CD4-positive, alpha-beta T cell treated with Interleukin-1 beta for 1 hour (primary cell): ENCODE data around the gene KCNJ6.
"Not testable (repeated sequence)": the region's sequence is repeated elsewhere in the genome, so short reads cannot be mapped to it uniquely, and the experiment has no call there.

Experiments used
- DNase-seq, 2 donors: peaks; one replicate each; pipeline ENCODE4 v3.0.0-alpha.2; 2020 to 2022

Gene KCNJ6

DNA sequence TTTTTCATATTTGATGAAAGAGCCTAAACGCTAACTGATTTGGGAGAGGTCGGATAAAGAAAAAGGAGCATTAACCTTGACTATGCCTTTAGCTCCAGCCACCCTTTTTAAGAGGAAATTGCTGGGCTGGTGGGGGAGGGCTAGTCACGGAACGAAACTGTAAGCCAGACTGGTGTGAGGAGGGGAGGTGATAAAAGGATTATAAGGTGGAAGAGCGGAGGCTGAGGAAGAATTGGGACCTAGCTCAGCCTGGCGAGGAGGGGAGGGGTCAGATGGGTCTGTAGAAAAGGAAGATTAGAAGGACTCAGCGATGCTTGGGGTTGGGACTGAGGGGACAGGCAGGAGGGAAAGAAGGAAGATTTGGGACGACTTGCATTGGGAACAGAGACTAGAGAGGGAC, 325.4 kb downstream of the KCNJ6 start:
- not testable (repeated sequence) for DNase-seq

DNA sequence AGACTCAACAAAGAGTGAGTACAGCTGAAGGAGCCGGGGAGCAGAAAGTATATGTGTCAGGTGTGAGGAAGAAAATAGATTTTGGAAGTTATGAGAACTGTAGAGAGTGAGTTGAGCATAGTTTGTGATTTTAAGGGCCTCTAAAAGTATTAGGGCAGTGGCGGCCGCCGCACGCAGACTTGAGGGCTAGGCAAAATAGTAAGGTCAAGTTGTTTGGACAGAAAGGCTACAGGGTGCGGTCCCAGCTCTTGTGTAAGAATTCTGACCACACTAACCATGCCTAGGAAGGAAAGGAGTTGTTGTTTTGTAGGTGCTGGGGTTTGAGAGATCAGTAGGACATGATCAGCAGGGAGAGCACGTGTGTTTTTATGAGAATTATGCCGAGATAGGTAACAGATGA, 327.6 kb downstream of the KCNJ6 start:
- not testable (repeated sequence) for DNase-seq

DNA sequence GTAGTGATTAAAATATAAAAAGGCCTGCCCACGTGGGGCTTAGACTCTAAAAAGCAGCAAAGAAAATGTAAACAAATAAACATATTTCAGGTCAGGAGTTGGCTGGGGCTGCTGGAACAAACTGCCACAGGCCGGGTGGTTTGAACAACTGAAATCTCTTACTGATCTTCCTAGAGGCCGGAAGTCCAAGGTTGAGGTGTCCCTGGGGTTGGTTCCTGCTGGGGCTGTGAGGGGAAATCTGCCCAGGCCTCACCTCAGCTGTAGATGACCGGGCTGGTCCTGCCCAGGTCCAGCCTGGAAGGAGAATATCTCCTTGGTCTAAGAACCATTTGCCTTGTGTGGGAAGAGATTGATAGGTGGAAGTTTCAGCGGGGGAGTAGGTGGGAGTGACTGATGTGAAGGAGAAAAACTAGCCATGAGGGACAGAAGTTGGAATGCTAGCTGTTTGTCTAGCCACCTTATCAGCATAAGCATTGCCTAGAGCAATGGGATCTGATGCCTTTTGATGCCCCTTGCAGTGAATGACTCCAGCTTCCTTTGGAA, 328.6 kb downstream of the KCNJ6 start:
- no peak for DNase-seq

DNA sequence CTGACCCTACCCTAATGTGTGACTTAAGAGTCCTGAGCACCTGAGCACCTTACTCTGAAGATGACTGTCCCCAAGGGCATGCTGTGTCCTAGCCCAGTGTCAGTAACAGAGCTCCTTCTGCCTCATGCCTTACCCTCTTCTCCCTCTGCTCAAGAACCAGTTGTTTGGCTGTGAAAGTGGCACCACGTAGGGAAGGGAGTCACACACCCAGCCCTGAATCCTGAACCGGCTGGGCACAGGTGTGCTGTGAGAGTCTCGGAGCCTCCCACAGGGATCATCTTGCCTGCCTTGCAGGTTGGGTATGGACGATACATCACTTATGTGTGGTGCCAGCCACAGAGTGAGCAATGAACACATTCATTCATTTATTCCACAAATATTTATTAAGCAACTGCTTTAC, 329.1 kb downstream of the KCNJ6 start:
- no peak for DNase-seq

DNA sequence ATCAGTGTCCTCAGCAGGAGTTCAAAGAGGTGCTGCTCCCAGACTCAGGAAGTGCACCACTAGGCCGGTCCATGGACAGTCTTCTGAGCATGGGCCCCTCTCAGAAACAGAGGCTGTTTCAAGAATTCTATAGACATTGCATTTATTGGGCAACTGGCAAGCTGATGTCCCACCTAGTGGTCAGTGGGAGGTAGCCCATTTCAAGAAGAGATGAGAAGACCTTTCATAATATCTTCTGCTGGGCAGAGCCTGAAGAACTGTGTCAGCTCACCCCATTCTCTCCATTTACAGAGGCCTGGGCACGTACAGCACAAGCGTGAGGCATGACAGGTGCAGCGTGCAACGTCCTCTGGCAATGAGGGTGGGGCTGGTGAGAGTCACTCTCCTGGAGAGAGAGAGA, 333.7 kb downstream of the KCNJ6 start:
- DNase-seq: peak in 1 of 2 donors; percentile 10

DNA sequence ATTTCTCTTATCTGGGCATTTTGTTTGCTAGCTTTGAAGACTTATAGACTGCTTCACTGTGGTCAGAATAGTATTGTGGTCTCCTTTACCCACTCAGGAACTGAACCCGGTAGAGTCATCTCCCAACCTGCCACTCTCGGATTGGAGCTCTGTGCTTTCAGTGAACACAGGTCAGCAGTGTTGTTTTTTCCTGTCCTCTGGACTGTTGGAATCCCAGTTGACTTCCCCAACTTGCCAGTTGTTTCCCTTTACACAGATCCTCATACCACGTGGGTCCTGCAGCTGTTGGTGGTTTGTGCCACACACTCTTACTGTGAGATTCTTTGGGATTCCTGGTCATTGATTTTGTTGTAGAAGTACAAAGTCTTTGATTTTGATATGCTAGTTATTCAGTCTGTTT, 335.6 kb downstream of the KCNJ6 start:
- DNase-seq: no peak

DNA sequence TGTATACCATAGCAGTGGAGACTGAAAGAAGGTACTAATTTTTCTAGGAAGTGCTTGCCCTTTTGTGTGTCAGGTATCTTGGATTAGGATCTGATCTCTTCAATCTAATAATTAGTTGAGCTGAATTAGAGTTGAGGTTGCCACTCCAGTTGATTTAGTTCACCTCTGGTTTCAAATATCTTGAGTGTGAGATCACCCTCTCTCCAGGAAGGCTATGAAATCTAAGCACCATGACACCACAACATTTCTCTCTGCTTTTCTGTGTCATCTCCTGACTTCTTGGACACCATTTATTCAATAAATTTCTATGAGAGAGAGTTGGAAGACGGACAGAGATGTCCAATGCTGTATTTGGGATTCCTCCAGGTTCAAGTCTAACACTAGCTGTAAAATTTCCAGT, 336.9 kb downstream of the KCNJ6 start:
- no peak for DNase-seq

DNA sequence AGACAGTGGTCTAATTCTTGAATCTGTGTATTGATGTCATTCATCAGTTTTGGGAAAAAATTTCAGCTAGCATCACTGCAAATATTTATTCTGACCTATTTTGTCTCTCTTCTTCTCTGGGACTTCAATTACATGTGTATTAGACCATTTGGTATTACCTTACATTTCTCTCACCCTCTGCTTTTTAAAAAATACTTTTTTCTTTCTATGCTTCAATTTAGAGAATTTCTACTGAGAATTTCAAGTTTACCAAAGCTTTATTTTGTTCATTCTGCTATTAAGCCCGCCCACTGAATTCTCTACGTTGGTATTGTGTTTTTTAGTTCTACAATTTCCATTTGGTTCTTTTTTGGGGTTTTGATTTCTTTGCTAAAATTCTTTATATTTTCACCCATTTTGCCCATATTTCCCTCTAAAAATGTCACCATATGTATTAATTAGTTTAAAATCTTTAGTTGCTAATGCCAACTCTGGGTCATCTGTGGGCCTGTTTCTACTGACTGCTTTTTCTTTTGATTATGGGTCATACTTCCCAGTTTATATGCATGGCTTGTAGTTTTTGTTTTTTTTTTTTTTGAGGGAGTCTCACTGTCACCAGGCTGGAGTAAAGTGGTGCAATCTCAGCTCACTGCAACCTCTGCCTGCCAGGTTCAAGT, 337.7 kb downstream of the KCNJ6 start:
- DNase-seq: no peak

DNA sequence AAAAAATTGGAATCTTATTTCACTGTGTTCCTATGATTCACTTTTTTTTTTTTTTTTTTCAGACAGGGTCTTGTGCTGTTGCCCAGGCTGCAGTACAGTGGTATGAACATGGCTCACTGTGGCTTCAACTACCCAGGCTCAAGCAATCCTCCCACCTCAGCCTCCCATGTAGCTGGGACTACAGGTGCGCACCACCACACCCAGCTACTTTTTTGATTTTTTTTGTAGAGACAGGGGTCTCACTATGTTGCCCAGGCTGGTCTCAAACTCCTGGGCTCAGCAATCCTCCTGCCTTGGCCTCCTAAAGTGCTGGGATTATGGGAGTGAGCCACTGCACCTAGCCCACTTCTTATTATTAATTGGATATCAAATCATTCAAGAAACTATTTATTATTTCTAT, 339.3 kb downstream of the KCNJ6 start:
- not testable (repeated sequence) for DNase-seq

DNA sequence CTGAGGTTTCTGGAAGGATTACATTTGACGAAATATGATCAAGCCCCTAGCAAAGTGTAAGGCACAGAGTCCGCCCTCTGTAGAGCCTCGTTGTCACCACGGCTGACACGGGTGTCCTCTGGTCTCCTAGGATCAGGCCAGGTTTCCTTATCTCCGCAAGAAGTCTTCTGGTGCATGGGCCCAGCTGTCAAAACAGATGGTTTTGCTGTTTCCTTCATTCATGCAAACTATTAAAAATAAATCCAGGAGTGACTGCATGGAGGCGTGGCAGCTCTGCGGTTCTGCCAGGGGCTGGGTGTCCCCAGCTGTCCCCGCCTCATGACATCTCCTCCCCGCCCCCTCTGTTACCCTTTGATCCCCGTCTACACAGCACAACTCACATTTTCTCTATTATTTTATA, 340.7 kb downstream of the KCNJ6 start:
- DNase-seq: no peak

DNA sequence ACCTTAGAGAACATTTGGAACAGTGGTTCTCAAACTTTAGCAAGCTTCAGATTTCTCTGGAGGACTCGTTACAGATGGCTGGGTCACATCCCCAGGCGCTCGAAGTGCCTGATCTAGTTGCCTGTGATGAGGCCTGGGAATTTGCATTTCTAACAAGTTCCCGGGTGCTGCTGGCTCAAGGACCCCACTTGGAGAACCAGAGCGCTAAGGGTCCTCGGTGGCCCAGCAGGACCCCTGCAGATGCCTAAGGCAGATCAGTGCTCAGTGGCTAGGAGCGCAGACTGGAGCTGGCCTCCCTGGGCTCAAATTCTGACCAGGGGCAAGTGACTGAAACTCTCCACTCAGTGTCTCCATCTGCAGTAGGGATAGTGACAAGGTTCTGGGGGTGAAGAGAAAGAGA, 341.5 kb downstream of the KCNJ6 start:
- no peak for DNase-seq

DNA sequence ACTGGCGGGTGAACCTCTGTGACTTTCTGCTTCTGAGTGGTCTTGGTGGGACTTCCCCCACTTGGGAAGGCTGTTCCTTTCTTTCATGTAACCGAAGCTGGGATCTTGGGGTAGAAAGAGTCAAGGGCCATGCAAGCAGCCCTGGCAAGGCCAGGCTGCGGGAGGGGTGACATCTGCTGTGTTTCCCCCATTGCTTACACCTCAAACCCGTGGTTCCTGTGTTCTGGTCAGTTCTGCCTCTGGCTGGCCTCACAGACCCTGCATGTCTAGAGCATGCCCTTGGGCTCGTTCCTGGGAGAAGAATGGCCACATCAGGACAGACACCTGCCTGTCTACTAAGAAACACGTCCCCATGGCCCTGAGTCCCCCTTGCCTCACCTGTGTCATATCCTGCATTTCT, 341.9 kb downstream of the KCNJ6 start:
- DNase-seq: no peak

DNA sequence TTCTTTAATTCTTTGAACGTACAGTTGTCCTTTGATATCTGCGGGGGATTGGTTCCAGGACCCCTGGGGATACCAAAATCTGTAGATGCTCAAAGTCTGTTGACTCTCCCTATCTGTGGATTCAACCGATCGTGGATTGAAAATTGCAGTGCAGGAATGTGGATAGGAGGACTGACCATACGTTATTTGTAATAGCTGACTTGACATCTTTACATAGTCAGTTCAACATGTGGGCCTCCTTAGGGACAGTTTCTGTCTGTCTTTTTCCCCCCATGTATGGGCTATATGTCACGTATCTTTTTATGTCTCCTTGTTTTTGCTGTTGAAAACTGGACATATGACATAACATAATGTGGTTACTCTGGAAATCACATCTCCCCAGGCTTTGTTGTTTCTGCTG, 344.8 kb downstream of the KCNJ6 start:
- no peak for DNase-seq

DNA sequence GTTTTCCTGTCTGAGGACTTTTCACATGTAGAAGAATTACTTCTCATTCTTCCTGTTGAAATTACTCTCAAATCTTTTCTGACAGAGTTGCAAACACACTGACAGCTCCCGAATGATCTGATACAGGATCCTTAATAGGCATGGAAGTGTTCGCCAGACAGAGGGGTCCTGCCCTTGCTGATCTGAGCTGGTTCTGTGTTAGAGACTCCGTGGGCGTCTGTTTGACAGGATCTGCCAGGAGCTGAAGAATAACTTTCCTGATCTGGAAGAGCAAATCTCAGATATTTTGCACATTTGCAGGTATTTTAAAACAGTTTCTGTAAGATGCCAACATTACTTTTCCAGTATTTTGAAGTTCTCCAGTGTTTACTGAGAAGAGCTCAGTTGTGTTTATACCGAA, 347.3 kb downstream of the KCNJ6 start:
- DNase-seq: no peak

DNA sequence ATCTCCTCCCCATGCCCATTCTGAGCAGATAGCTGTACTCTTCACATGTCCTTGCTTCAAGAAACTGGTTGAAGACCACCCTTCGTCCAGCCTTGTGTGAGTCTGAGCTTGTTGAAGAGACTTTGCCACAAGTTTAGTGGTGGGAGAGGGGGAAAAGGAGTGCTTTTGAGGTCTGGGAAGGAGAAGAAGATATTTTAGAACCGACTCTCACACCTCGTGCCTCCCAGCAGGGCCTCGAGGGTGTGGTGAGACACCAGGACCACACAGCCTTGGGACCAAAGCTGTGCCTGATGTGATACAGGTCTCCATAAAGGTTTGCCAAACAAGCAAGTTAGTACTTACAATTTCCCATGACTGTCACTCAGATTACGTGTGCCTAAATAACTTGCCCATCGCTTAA, 347.8 kb downstream of the KCNJ6 start:
- no peak for DNase-seq

DNA sequence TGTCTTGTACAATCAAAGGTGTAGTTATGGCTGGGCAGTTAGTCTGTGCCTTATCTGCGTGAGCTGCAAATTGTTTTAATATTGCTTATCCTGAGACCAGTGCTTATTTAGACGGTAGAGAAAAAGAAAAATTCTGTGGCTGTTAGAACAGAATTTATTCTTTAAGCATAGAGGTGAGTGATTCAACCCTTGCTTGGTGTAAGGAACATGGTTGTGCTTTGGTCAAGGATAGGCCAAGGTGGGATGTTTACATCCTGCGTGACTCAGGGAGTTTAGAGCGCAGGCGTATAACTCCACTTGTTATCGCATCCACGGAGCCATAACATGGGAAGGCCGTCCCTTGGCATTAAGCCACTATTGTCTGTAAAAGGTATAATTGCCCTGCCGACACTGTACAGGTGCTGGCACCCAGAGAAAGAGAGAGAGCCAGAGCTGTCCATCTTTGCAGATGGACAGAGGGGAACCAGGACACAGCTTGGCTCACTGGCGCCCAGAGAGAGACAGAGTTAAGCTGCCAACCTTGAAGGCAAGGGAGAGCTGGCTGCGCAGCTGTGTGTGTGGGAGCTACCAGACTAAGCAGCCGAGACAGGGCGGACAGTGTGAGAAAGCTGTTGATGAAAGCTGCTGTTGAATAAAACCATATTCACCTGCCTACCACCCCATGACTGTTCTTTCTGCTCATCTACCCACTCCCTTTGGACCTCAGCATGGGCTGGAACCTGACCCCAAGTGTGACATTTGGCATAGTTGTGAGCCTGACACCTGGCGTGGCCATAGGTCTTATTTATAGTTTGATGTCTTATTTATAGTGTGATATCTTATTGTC, 349.3 kb downstream of the KCNJ6 start:
- DNase-seq: no peak

DNA sequence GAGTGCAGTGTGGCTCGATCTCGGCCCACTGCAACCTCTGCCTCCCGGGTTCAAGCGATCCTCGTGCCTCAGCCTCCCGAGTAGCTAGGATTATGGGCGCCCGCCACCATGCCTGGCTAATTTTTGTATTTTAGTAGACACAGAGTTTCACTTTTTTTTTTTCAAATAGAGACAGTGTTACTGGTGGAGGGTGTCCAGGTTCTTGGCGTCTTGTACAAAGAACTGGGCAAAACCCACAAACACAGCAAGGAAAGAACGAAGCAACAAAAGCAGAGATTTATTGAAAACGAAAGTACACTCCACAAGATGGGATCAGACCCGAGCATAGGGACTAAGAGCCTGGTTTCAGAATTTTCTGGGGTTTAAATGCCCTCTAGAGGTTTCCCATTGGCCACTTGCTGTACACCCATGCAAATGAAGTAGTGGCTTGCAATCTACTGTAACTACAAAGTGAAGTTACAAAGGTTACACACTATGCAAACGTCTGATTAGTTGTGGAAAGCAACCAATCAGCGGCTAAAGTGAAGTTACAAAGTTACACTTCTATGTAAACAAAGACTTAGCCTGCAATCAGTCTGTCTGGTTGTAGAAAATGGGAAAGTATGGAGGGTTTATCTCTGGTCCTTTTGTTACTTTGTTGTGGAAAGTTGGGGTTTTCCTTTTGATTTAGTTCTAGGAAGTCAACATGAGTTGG, 350.6 kb downstream of the KCNJ6 start:
- no peak for DNase-seq

DNA sequence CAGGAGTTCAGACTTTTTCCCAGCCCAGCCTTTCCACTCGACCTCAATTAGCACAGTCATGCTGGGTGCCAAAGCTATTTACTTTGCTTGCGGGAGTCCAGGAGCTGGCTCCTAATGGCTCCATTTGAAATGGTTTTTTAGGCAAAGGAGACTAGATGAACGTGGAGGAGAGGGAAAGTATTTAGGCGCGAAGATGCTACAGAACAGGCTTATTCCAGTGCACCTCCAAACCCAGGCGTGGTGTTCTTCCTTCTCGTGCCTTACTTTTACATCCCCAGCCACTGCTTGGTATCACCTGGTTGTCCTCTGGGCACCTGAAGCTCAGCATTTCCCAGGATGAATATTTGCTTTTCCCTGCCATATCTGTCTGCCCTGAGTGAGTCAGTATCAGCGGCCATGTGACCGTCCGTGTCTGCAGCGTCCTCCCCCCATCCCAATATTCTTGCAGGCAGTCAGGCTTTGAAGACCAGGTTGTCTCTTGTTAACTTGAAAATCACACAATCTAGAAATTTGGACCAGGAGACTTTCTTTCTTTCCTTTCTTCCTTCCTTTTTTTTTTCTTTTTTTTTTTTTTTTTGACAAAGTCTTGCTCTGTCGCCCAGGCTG, 351.2 kb downstream of the KCNJ6 start:
- no peak for DNase-seq

DNA sequence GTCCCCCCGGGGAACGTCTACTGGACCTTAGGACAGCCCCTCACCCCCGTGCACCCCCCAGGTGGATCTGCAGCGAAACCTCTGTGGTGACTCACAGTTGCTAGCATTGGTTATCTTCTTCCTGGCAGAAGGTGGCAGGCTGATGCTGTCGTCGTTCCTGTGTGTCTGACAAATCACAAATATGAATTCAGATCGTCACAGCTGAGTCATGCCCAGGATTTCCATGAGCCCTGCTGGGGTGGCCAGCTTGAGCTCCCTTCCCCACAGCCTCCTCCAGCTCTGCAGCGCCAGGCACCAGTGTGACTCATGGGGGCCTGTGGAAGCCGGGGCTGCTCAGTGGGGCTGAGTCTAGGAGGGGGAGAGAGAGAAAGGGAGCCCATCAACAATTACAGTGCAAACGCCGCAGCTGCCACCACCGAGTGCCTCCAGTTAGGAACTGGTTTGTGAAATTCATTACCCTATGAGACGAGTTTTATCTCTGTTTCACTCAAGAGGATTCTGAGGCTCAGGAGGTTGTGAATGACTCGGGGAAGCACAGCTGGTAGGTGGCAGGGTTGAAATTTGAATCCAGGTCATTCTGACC, 351.8 kb downstream of the KCNJ6 start:
- peak; percentile 85 to 88 for DNase-seq

DNA sequence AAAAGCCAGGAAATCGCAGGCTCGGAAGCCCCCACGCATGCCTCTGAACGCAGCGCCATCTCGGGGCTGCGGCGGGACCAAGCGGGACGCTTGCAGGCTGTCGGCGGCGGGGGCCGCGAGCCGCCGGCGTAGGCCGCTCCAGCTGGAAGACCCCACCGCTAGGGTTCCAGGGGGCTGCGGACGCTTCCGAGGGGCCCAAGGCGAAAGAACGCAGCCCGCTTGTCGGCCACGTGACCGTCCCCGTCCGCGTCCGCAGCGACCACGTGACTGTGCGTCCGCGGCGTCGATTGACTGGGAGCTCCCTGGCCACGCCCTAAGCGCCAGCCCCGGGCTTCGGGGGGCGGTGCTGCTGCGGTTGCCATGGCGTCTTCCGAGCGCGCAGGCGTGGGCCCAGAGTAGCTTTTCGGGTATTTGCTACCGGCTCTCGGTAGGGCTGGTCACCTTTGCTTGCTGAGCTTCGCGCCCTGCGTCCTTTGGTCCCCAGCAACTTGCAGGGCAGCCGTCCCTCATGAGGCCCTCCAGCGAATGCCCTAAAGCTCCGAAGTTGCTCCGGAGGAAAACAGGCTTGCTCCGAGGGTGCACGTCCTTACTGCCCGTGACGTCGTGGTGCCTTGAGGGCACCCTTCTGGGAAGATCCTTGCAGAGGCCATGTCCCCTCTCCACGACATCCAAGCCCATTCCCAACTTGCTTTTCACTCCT, 352.5 kb downstream of the KCNJ6 start:
- peak; percentile 88 to 93 for DNase-seq

DNA sequence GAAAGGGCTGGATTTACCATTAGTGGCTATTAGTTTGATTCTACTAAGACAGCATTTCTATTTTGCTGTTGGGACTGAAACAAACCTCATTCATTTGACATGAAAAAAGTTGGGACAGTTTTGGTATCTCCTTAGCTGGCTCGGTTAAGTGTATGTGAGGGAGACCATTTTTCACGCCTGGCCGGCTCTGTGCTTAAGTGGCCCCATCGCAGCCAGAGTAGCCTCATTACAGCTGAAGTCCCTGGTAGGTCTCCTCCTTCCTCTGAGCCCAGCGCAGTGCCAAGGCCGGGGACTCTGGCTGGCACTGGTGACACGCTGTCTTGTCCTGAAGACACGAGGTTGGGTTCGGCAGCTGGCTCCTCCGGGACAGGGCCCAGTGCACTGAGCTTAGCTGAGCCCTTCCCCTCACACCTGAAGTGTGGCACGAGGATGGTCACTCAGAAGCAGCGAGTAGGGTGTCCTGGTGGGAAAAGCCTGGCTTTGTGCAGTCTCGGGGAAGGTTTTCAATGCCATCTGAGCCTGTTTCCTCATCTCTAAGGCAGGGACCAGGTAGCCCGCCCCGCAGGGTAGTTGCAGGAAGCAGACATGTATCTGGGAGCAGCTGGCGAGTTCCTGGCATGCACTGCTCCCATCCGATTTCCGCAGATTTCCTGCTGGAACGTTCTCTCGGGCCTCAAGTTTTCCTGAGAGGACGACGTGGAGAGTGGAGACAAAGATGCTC, 353.2 kb downstream of the KCNJ6 start:
- no peak for DNase-seq
